Sigmoid colon (tissue), 7 donors: Measurements from ENCODE around the gene LHX1. TPM values are rescaled to one million over a fixed set of nuclear protein-coding genes. Genes with fewer than 3 reads are reported as not detected.

Source experiments
- DNase-seq: peaks from one replicate; pipeline ENCODE4 v3.0.0-alpha.2; 2019
- H3K27ac ChIP-seq, 4 donors: fragments of 200-600 bp; sonication (generic); one replicate each; pipeline ENCODE4 v1.5.1; 2016 to 2019; ENCODE audit warnings: mild to moderate bottlenecking in 1 of 4
- H3K27me3 ChIP-seq, 3 donors: fragments of 200-600 bp; sonication (generic); one replicate each; pipeline ENCODE4 v1.5.1; 2019; ENCODE audit warnings: mild to moderate bottlenecking in 1 of 3
- H3K36me3 ChIP-seq, 4 donors: fragments of 200-600 bp; sonication (generic); one replicate each; pipeline ENCODE4 v1.5.1; 2016 to 2019
- H3K4me1 ChIP-seq, 4 donors: fragments of 200-600 bp; sonication (generic); one replicate each; pipeline ENCODE4 v1.5.1; 2017 to 2019
- H3K4me3 ChIP-seq, 4 donors: fragments of 200-600 bp; sonication (generic); one replicate each; pipeline ENCODE4 v1.5.1; 2017 to 2019; ENCODE audit warnings: mild to moderate bottlenecking in 2 of 4, moderate library complexity in 1 of 4
- H3K9me3 ChIP-seq, 4 donors: fragments of 200-600 bp in 3 of 4; sonication (generic) in 3 of 4; one replicate each; pipeline versions ENCODE4 v1.5.1 to v1.6.1; 2013 to 2019
- CTCF ChIP-seq, 4 experiments: fragments of 450-650 bp in 3 of 4; fragments of 200-600 bp in 1 of 4; IDR thresholded peaks; one replicate each; pipeline ENCODE4 v1.5.1; 2016 to 2019; ENCODE audit warnings: antibody characterized with exemption in 4 of 4, mild to moderate bottlenecking in 3 of 4, moderate library complexity in 2 of 4
- EP300 ChIP-seq, 4 donors: sonication (generic); formaldehyde crosslinking; IDR thresholded peaks; one replicate each; pipeline ENCODE4 v1.6.1; 2017; ENCODE audit warnings: antibody characterized with exemption in 4 of 4
- POLR2A ChIP-seq, 2 donors: fragments of 450-650 bp; IDR thresholded peaks; one replicate each; pipeline ENCODE4 v1.6.1; 2016; ENCODE audit warnings: antibody characterized with exemption in 2 of 2, mild to moderate bottlenecking in 2 of 2, moderate library complexity in 2 of 2
- POLR2AphosphoS5 ChIP-seq, 4 donors: sonication (generic); formaldehyde crosslinking; IDR thresholded peaks; one replicate each; pipeline ENCODE4 v1.6.1; 2017; ENCODE audit warnings: antibody characterized with exemption in 4 of 4
- WGBS, 2 donors: extraction: QIAGEN DNeasy Blood & Tissue Kit; methylation state at CpG; one replicate each; pipeline ENCODE4 v1.1.7; 2013; 5-methylcytosine and 5-hydroxymethylcytosine counted together
- intact Hi-C: fragments of 100-400 bp; cut with DNase I; formaldehyde crosslinking; loops from one replicate; pipeline ENCODE4 v1.15.1; 2023
- polyA plus RNA-seq, 3 donors: library from polyadenylated mRNA; stranded (reverse); fragments of 200-250 nt; gene quantifications; one replicate each; pipeline ENCODE4 v1.2.3, GENCODE V29; 2013
- total RNA-seq, 4 donors: library from RNA; depleted of rRNA; stranded (reverse); fragments of >200 nt; gene quantifications; one replicate each; pipeline ENCODE4 v1.1.0, GENCODE V29; 2016
- donor health status: healthy with polysubstance abuse.
- donor health status: Bipolar disorder and iron deficiency.
- donor health status: healthy.

The LHX1 gene
- total and polyA plus RNA-seq, 7 donors, result not detected

- Histone ChIP-seq H3K27me3 (peaks cover 59 to 82% (median 71%) of the 10 kb centered on the region in 3 donors), H3K36me3 (no peaks in the 10 kb centered on the region), H3K4me3 (no peak overlapping the region), H3K9me3 (no peaks in the 10 kb centered on the region), H3K27ac (no peak overlapping the region), H3K4me1 (peaks cover 0 to 24% (median 23%) of the 10 kb centered on the region in 4 donors)
- intact Hi-C loops, result no loop called here
- DNase-seq, result no peak
- no peak for TF ChIP-seq CTCF (IDR thresholded peaks at IDR 0.05)
- no peak for TF ChIP-seq POLR2A (IDR thresholded peaks at IDR 0.05)
- no peak for TF ChIP-seq EP300 (IDR thresholded peaks at IDR 0.05)
- no peak for TF ChIP-seq POLR2AphosphoS5 (IDR thresholded peaks at IDR 0.05)
- 45 to 60% methylated on average over 13 of the region's 13 CpGs for WGBS, 2 donors
Measured at GRCh38 chr17:36928471-36929345, 8.6 kb upstream of the LHX1 start.

GRCh38 chr17:36929851-36930582 is 7.3 kb upstream of the LHX1 start:
- DNase-seq, result no peak
- H3K4me1 ChIP-seq, result peaks cover 0 to 37% (median 36%) of the 10 kb centered on the region in 4 donors
- TF ChIP-seq CTCF (IDR thresholded peaks at IDR 0.05) (no peak), POLR2AphosphoS5 (IDR thresholded peaks at IDR 0.05) (no peak), POLR2A (IDR thresholded peaks at IDR 0.05) (no peak), EP300 (IDR thresholded peaks at IDR 0.05) (no peak)
- peaks cover 72 to 91% (median 84%) of the 10 kb centered on the region in 3 donors for H3K27me3 ChIP-seq
- 34 to 57% methylated on average over 16 of the region's 16 CpGs for WGBS, 2 donors
- no peak overlapping the region for H3K4me3 ChIP-seq
- intact Hi-C loops, result no loop called here
- no peak overlapping the region for H3K27ac ChIP-seq
- H3K9me3 ChIP-seq, result no peaks in the 10 kb centered on the region
- H3K36me3 ChIP-seq, result no peaks in the 10 kb centered on the region

GRCh38 chr17:36930583-36930900 is 6.7 kb upstream of the LHX1 start:
- Histone ChIP-seq H3K27me3 (peaks cover 77 to 91% (median 84%) of the 10 kb centered on the region in 3 donors), H3K36me3 (no peaks in the 10 kb centered on the region), H3K4me1 (peaks cover 0 to 42% (median 41%) of the 10 kb centered on the region in 4 donors), H3K27ac (no peak overlapping the region), H3K9me3 (no peaks in the 10 kb centered on the region), H3K4me3 (no peak overlapping the region)
- intact Hi-C loops, result no loop called here
- no peak for DNase-seq
- 61 to 75% methylated on average over 1 of the region's 1 CpG for WGBS, 2 donors
- TF ChIP-seq EP300 (IDR thresholded peaks at IDR 0.05) (no peak), POLR2A (IDR thresholded peaks at IDR 0.05) (no peak), POLR2AphosphoS5 (IDR thresholded peaks at IDR 0.05) (no peak), CTCF (IDR thresholded peaks at IDR 0.05) (no peak)

- Histone ChIP-seq H3K4me3 (no peak overlapping the region), H3K27me3 (peaks cover 84 to 97% (median 89%) of the 10 kb centered on the region in 3 donors), H3K36me3 (no peaks in the 10 kb centered on the region), H3K27ac (no peak overlapping the region), H3K9me3 (no peaks in the 10 kb centered on the region), H3K4me1 (peaks cover 0 to 49% (median 47%) of the 10 kb centered on the region in 4 donors)
- 42 to 51% methylated on average over 7 of the region's 7 CpGs for whole genome bisulfite sequencing, 2 donors
- no peak for DNase-seq
- intact Hi-C loops, result no loop called here
- no peak for TF ChIP-seq POLR2A (IDR thresholded peaks at IDR 0.05)
- TF ChIP-seq POLR2AphosphoS5 (IDR thresholded peaks at IDR 0.05), result no peak
- no peak for TF ChIP-seq CTCF (IDR thresholded peaks at IDR 0.05)
- TF ChIP-seq EP300 (IDR thresholded peaks at IDR 0.05), result no peak
Measured at GRCh38 chr17:36931096-36931696, 6.1 kb upstream of the LHX1 start.
